Measurements from ENCODE around the gene RBM28. TPM values are rescaled to one million over a fixed set of nuclear protein-coding genes. Genes with fewer than 3 reads are reported as not detected.

Gene RBM28
- total and polyA plus RNA-seq, 2 of the 8 experiments (the other 6 are each of a cell fraction or from before 2014, with no cell fraction given), result 12.8 to 65.3 TPM

DNA sequence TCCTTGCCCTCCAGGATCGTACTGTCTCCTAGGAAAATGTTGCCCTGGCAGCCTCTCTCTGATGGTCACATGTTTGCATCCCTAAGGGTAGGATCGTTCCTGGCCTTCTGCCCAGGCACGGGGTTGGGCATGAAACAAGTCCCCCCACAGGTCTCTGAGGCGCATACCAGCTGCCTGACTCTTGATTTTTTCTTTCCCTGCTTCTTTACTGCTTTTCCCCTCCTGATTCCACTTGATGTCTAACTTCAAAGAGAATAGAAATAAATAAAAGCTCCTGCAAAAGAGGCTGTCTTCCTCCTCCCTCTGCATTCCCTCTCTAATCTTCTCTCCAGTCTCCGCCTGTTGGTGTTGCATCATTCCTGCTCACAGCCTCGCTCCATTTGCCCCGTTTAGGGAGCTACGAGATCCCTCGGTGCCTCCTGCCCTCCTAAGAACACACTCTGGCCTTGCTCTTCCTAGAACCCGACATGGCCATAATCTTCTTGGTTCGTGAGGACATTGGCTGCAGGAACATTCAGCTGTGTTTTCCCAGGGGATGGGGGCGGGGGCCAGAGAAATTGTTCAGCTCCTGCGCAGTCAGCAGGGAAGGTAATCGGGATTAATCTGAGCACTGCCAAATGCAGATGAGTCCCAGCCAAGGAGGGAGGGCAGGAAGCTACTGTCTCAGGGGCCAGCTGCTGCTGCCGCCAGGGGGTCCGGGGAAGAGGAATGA is 76.7 kb downstream of the RBM28 start (continued):
- TF ChIP-seq, protein P1, sequence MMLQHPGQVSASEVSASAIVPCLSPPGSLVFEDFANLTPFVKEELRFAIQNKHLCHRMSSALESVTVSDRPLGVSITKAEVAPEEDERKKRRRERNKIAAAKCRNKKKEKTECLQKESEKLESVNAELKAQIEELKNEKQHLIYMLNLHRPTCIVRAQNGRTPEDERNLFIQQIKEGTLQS (IDR thresholded peaks at IDR 0.05; ENCODE audit: insufficient read depth, low read depth, low read length), result peak; percentile 84
- TF ChIP-seq TCF12 (IDR thresholded peaks at IDR 0.05; ENCODE audit: low read depth, low read length) (0 out of 2 replicates have a peak, but pooled peaks have one; percentile 18), JUND (IDR thresholded peaks at IDR 0.05; ENCODE audit: low read length) (peak; percentile 75), HDAC6 (IDR thresholded peaks at IDR 0.05; ENCODE audit: low read depth, low read length) (no peak), POLR2A (IDR thresholded peaks at IDR 0.05; ENCODE audit: control extremely low read depth in 1 of 2, low read depth in 2 of 2, low read length in 2 of 2) (peak in 1 of 2 experiments; percentile 55; a peak in 1 of 3 replicates), KDM4A (IDR thresholded peaks at IDR 0.05; ENCODE audit: low read depth, low read length, severe bottlenecking) (no peak), EGR1 (IDR thresholded peaks at IDR 0.05; ENCODE audit: borderline replicate concordance, low read depth, low read length) (no peak)
- TF ChIP-seq, protein P2, sequence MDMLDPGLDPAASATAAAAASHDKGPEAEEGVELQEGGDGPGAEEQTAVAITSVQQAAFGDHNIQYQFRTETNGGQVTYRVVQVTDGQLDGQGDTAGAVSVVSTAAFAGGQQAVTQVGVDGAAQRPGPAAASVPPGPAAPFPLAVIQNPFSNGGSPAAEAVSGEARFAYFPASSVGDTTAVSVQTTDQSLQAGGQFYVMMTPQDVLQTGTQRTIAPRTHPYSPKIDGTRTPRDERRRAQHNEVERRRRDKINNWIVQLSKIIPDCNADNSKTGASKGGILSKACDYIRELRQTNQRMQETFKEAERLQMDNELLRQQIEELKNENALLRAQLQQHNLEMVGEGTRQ (IDR thresholded peaks at IDR 0.05; ENCODE audit: low read length), result no peak
